GM12878 (cell line): ENCODE results near the gene ZSWIM3. TPM values are rescaled to one million over a fixed set of nuclear protein-coding genes. Genes with fewer than 3 reads are reported as not detected.

Experiments used
- ATAC-seq: fragments of 200-7000 bp; cut with Tn5 transposase; 3 replicates; pipeline ENCODE4 v1.9.1; 2020; ENCODE audit warnings: mild to moderate bottlenecking, moderate library complexity
- BruUV-seq: library from RNA; stranded (reverse); fragments of 400-500 nt; replicated peaks from 2 replicates; lab custom pipeline; 2021; lab: Mats Ljungman, UMichigan
- CTCF ChIA-PET: fragments of 300-600 bp; sonication (Branson Sonifier 250); formaldehyde crosslinking; extraction: SDS; loops from one replicate; lab custom pipeline; 2021; ENCODE audit warnings: inconsistent platforms; lab: Yijun Ruan, JAX
- POLR2A ChIA-PET: fragments of 350-600 bp; formaldehyde crosslinking; extraction: SDS; loops from one replicate; lab custom pipeline; 2021; ENCODE audit warnings: inconsistent platforms; lab: Charles Lee
- RAD21 ChIA-PET: fragments of 300-600 bp; sonication (Branson Sonifier 250); formaldehyde crosslinking; loops from one replicate; lab custom pipeline; 2023; ENCODE audit warnings: antibody characterized with exemption; ENCODE audit not compliant: unreplicated experiment; lab: Charles Lee
- SMC1A ChIA-PET: fragments of 300-600 bp; sonication (Branson Sonifier 250); formaldehyde crosslinking; loops from one replicate; lab custom pipeline; 2023; ENCODE audit not compliant: unreplicated experiment, uncharacterized antibody; lab: Charles Lee
- DNase-seq: peaks from one replicate; pipeline ENCODE4 v3.0.0-alpha.2; 2011; ENCODE audit warnings: low read depth, low spot score
- FAIRE-seq: peaks from 3 replicates; lab custom pipeline; 2011; peaks lifted over from hg19 to GRCh38; lab: Jason Lieb, UNC
- H2AFZ ChIP-seq: 2 replicates; pipeline ENCODE4 v1.6.0; 2011; ENCODE audit warnings: low read depth, low read length, control low read depth; ENCODE audit not compliant: control insufficient read depth
- H3K27ac ChIP-seq: 2 replicates; pipeline ENCODE4 v1.5.1; 2011; ENCODE audit warnings: control low read depth; ENCODE audit not compliant: control insufficient read depth, insufficient read depth
- H3K27me3 ChIP-seq, 2 experiments: replicated peaks in 1 of 2; 2 replicates each; pipeline versions ENCODE4 v1.6.0 to v1.6.1; 2011; ENCODE audit warnings: low read length in 1 of 2; ENCODE audit not compliant: control insufficient read depth in 2 of 2, insufficient read depth in 2 of 2
- H3K36me3 ChIP-seq, 2 experiments: 2 replicates each; pipeline ENCODE4 v1.5.1; 2011; ENCODE audit warnings: low read length in 1 of 2; ENCODE audit not compliant: control insufficient read depth in 2 of 2, insufficient read depth in 2 of 2
- H3K4me1 ChIP-seq: 2 replicates; pipeline ENCODE4 v1.6.1; 2011; ENCODE audit warnings: mild to moderate bottlenecking, low read length, moderate library complexity, mixed read lengths; ENCODE audit not compliant: control insufficient read depth, insufficient read depth
- H3K4me2 ChIP-seq: 2 replicates; pipeline ENCODE4 v1.6.0; 2011; ENCODE audit warnings: control low read depth; ENCODE audit not compliant: control insufficient read depth, insufficient read depth
- H3K4me3 ChIP-seq: fragments of 200-600 bp; sonication (generic); 2 replicates; pipeline ENCODE4 v1.5.1; 2016
- H3K79me2 ChIP-seq: 2 replicates; pipeline ENCODE4 v1.6.0; 2011; ENCODE audit warnings: low read length; ENCODE audit not compliant: control insufficient read depth, insufficient read depth
- H3K9ac ChIP-seq: 2 replicates; pipeline ENCODE4 v1.8.0; 2011; ENCODE audit warnings: low read length, control low read depth, mixed read lengths; ENCODE audit not compliant: control insufficient read depth, insufficient read depth
- H3K9me3 ChIP-seq: replicated peaks from 3 replicates; pipeline ENCODE4 v1.5.1; 2011; ENCODE audit warnings: mild to moderate bottlenecking, low read length; ENCODE audit not compliant: control insufficient read depth, insufficient read depth
- H4K20me1 ChIP-seq: 2 replicates; pipeline ENCODE4 v1.6.0; 2011; ENCODE audit not compliant: control insufficient read depth, insufficient read depth
- ATF7 ChIP-seq: fragments of 450-650 bp; IDR thresholded peaks from 2 replicates; pipeline ENCODE4 v1.6.1; 2016; ENCODE audit warnings: low read depth, mild to moderate bottlenecking
- BHLHE40 ChIP-seq, 2 experiments: fragments of 450-650 bp in 1 of 2; IDR thresholded peaks; 2 replicates each; pipeline ENCODE4 v1.6.1; 2011 to 2017; ENCODE audit warnings: low read depth in 2 of 2, borderline replicate concordance in 1 of 2, improper control_type of control experiment in 1 of 2, low read length in 1 of 2, mild to moderate bottlenecking in 1 of 2
- HCFC1 ChIP-seq: fragments of 150-350 bp; IDR thresholded peaks from 2 replicates; pipeline ENCODE4 v1.6.1; 2014; ENCODE audit warnings: low read length
- POLR2A ChIP-seq: IDR thresholded peaks from 2 replicates; pipeline ENCODE4 v1.6.1; 2011; ENCODE audit warnings: low read depth, mild to moderate bottlenecking, low read length
- SMAD1 ChIP-seq: fragments of 450-650 bp; IDR thresholded peaks from 2 replicates; pipeline ENCODE4 v1.6.1; 2018; ENCODE audit warnings: mild to moderate bottlenecking, low read depth; ENCODE audit not compliant: partially characterized antibody
- TCF12 ChIP-seq: IDR thresholded peaks from 2 replicates; pipeline ENCODE4 v1.6.1; 2011; ENCODE audit warnings: low read depth, mild to moderate bottlenecking, low read length
- ZSCAN29 ChIP-seq: fragments of 450-650 bp; IDR thresholded peaks from 2 replicates; pipeline ENCODE4 v1.6.1; 2017; ENCODE audit warnings: mild to moderate bottlenecking, moderate library complexity
- WGBS: methylation state at CpG from one replicate; pipeline ENCODE4 v1.1.6; 2016; ENCODE audit warnings: low lambda C conversion rate; ENCODE audit not compliant: insufficient replicate concordance, insufficient coverage; ENCODE audit errors: missing lambda C conversion rate; 5-methylcytosine and 5-hydroxymethylcytosine counted together
- in situ Hi-C: fragments of 300-500 bp; cut with MboI; formaldehyde crosslinking; loops from 9 replicates; pipeline ENCODE4 v1.14.3; 2018; ENCODE audit warnings: mixed read lengths
- intact Hi-C: fragments of 100-400 bp; cut with micrococcal nuclease; formaldehyde crosslinking; loops from one replicate; pipeline ENCODE4 v1.14.2; 2022; ENCODE audit not compliant: unreplicated experiment
- polyA plus RNA-seq, 11 experiments: library from polyadenylated mRNA; depleted of rRNA in 4 of 11; unstranded in 6 of 11; stranded (reverse) in 5 of 11; fragments of >200 nt; fragmentation: Nextera tagmentation in 4 of 11; fragmentation: Illumina TruSeq in 1 of 11; extraction: Ambion mirVana in 4 of 11; extraction: Trizol in 1 of 11; gene quantifications; 1 replicate in 1 of 11; 2 replicates in 10 of 11; pipeline versions ENCODE4 v1.2.1 to v1.2.3, GENCODE V29; 2011 to 2016; ENCODE audit warnings: inconsistent platforms in 2 of 11, missing spikeins in 2 of 11, low read depth in 1 of 11
- total RNA-seq, 4 experiments: library from RNA; depleted of rRNA in 3 of 4; stranded (reverse); fragments of >200 nt in 3 of 4; fragmentation: Illumina TruSeq in 1 of 4; extraction: Trizol in 1 of 4; gene quantifications; 2 replicates each; pipeline versions ENCODE4 v1.2.1 to v1.2.3, GENCODE V29; 2013 to 2021
- TF ChIP-seq, protein P1 (sequence below): fragments of 450-650 bp; IDR thresholded peaks from 2 replicates; pipeline ENCODE4 v1.6.1; 2016; ENCODE audit warnings: mild to moderate bottlenecking
- TF ChIP-seq, protein P2 (sequence below): fragments of 450-650 bp; IDR thresholded peaks from 2 replicates; pipeline ENCODE4 v1.6.1; 2017; ENCODE audit warnings: low read depth, mild to moderate bottlenecking, moderate library complexity

The ZSWIM3 gene
- total and polyA plus RNA-seq, 10 of the 15 experiments (the other 5 are each of a cell fraction or from before 2014, with no cell fraction given), result 1.6 to 5.1 (median 4.2) TPM

DNA sequence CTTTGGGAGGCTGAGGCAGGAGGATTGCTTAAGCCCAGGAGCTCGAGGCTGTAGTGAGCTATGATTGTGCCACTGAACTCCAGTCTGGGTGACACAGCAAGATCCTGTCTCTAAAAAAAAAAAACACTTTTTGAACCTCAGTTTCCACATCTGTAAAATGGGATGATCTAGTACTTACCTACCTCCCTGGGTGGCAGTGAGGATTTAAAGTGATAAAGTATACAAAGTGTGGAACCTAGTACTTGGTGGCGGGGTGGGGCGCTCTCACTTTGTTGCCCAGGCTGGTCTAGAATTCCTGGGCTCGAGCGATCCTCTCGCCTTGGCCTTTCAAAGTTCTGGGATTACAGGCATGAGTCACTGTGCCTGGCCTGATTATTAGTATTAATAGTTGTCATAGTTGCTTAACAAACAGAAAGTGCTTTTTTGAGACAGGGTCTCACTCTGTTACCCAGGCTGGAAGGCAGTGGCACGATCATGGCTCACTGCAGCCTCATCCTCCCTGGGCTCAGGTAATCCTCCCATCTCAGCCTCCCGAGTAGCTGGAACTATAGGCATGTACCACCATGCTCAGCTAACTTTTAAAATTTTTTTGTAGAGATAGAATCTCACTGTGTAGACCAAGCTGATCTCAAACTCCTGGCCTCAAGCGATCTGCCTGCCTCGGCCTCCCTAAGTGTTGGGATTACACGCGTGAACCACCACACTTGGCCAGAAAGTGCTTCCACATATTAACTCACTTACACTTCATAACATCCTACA, 61.5 kb downstream of the ZSWIM3 start:
- TF ChIP-seq HCFC1 (no peak), SMAD1 (no peak), ZSCAN29 (no peak), POLR2A (no peak), ATF7 (no peak), TCF12 (no peak), BHLHE40 (IDR thresholded peaks at IDR 0.05; ENCODE audit: borderline replicate concordance in 1 of 2, low read depth in 2 of 2, low read length in 1 of 2) (no peak)
- TF ChIP-seq, protein P1, sequence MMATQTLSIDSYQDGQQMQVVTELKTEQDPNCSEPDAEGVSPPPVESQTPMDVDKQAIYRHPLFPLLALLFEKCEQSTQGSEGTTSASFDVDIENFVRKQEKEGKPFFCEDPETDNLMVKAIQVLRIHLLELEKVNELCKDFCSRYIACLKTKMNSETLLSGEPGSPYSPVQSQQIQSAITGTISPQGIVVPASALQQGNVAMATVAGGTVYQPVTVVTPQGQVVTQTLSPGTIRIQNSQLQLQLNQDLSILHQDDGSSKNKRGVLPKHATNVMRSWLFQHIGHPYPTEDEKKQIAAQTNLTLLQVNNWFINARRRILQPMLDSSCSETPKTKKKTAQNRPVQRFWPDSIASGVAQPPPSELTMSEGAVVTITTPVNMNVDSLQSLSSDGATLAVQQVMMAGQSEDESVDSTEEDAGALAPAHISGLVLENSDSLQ, result no peak
- TF ChIP-seq, protein P2, sequence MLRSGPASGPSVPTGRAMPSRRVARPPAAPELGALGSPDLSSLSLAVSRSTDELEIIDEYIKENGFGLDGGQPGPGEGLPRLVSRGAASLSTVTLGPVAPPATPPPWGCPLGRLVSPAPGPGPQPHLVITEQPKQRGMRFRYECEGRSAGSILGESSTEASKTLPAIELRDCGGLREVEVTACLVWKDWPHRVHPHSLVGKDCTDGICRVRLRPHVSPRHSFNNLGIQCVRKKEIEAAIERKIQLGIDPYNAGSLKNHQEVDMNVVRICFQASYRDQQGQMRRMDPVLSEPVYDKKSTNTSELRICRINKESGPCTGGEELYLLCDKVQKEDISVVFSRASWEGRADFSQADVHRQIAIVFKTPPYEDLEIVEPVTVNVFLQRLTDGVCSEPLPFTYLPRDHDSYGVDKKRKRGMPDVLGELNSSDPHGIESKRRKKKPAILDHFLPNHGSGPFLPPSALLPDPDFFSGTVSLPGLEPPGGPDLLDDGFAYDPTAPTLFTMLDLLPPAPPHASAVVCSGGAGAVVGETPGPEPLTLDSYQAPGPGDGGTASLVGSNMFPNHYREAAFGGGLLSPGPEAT, result no peak
- RAD21 ChIA-PET, result no interaction called here
- no peaks in the 10 kb centered on the region for H3K27me3 ChIP-seq

More for the DNA sequence above, 61.5 kb downstream of the ZSWIM3 start:
- Histone ChIP-seq H2AFZ (no peak overlapping the region), H3K27ac (no peak overlapping the region), H3K9me3 (no peaks in the 10 kb centered on the region), H3K79me2 (no peaks in the 10 kb centered on the region), H3K4me3 (no peak overlapping the region), H3K4me1 (no peaks in the 10 kb centered on the region), H4K20me1 (no peaks in the 10 kb centered on the region), H3K9ac (no peak overlapping the region), H3K4me2 (no peak overlapping the region), H3K36me3 (no peaks in the 10 kb centered on the region)
- in situ Hi-C loops (no loop called here), intact Hi-C loops (no loop called here)
- POLR2A ChIA-PET, result interaction anchor here (0.6 to 1.1 kb wide), 5 partner anchors 9 to 57 kb away, joined by 3 to 8 read pairs (median 3); partner anchors contain the start of gene PCIF1
- no TSS peak for BruUV-seq
- 75% methylated on average over 12 of the region's 12 CpGs for WGBS
- no peak for FAIRE-seq
- SMC1A ChIA-PET, result interaction anchor here (0.5 to 1.5 kb wide), 3 partner anchors 15 to 146 kb away, joined by 3 to 5 read pairs (median 3); no protein-coding TSS in a partner anchor
- no peak for ATAC-seq
- CTCF ChIA-PET, result interaction anchor here (1.2 to 3.0 kb wide), 5 partner anchors 9 to 120 kb away, joined by 3 to 12 read pairs (median 4); partner anchors contain the start of gene ZNF335
- DNase-seq, result no peak
